IPS DF 4.7 (cell line): ENCODE data around the gene RDH14.

Experiments
- DNase-seq: peaks from one replicate; pipeline ENCODE4 v3.0.0-alpha.2; 2013; ENCODE audit warnings: low spot score; ENCODE audit errors: extremely low read depth

RDH14 gene, protein sequence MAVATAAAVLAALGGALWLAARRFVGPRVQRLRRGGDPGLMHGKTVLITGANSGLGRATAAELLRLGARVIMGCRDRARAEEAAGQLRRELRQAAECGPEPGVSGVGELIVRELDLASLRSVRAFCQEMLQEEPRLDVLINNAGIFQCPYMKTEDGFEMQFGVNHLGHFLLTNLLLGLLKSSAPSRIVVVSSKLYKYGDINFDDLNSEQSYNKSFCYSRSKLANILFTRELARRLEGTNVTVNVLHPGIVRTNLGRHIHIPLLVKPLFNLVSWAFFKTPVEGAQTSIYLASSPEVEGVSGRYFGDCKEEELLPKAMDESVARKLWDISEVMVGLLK

DNA sequence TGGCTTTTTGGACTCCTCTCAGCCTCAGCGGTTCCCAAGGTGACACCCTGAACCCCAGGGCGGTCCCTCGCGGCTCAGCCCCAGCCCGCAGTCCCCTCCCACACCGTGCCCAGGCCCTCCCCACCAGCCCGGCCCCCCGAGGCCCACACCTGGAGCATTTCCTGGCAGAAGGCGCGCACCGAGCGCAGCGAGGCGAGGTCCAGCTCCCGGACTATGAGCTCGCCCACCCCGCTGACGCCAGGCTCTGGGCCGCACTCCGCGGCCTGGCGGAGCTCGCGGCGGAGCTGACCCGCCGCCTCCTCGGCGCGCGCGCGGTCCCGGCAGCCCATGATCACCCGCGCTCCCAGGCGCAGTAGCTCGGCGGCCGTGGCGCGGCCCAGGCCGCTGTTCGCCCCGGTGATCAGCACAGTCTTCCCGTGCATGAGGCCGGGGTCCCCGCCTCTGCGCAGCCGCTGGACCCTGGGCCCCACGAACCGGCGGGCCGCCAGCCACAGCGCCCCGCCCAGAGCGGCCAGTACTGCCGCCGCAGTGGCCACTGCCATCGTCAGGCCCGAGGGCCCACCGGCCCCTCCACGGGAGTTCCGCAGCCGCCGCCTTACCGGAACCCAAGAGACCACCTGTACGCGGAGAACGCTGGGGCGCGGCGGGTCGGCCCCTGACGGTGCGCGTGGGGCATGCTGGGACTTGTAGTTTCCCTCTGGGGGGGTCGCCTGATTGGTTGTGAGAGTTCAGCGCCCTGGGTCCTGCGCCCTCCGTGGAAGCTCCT is at the start of gene RDH14:
RDH14 (minus strand) TSS at position 623 of the 766 bp plus-strand sequence; CDS start at position 542, 81 bp downstream.
- DNase-seq: peak; percentile 71

DNA sequence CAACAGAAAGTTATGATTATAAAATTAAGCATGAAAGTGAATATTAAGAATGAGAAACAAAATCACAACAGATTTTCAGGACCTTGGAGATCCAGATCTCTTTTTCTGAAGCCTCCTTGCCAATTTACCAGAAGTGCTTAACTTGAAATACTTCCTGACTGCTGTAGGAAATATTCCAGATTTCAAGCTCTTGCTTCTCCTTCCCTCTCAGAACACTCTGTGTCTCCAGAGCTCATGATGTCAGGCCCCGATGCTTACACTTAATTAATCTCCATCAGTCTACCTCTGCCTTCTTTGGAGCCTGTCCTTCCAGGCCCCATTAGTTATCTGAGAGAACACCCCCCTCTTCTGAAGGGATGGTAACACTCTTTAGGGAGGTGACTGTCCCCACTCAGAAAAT is 49.6 kb upstream of the RDH14 start:
- DNase-seq: no peak

DNA sequence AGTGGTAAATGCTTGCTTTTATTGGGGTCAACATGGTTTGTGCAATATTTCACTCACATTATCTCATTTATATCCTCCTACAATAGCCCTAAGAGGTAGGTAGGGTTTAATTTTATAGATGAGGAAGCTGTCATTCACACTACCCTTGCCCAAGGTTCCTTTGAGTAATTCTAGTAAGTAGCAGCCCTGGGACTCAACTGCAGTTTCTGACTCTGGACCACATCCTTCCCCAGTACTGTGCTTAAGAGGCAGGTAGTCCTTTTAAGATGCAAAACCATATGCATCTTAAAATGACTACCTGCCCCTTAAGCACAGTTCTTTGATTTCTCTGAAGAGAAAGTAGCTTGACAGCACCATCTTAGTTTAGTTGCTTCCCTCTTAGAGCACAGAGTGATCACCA is 44.7 kb upstream of the RDH14 start:
- DNase-seq: no peak

DNA sequence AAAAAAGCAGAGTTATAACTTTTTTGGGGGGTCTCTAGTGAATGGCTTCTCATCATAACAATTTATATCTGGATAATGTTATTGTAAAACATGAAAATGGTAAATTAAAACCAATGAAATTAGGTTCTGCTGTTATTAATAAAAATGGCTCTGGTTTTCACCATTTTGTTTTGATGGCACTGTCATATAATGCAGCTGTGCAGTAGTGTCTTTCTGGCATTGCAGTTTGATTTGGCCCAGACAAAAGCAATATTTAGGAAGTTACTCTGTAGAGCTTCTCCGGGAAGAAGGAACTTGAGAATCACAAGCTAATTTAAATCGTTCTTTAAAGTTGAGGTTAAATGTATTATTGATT is 44.1 kb upstream of the RDH14 start:
- no peak for DNase-seq

DNA sequence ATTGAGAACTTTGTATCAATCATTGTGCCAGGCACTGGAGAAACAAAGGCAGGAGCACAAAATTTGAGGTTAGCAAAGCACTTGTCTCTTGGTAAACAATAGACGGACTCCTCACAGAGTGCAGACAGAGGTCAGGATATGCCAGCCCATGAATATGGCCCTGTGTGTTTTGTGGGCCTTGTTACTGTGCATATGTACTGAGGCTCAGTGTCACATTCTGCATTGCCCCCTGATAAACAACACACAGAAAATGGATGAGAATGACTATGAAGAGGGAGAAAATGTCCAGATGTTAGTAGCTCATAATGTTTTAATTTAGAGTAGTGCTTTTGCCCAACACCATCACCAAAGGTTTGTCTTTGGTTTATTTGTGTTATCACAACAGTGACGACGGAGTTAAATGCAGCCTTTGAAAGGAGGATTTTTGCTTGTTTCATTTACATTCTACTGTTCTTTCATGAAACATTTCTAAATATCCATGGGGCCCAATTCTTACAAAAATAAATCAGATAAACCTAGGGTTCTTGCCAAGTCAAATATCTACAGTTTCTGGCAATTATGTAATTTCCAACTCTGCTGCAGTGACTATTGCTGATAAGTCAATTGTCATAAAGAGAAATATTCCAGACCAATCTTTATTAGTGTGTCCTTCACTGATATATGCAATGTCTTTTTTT is 43.5 kb upstream of the RDH14 start:
- DNase-seq: no peak

DNA sequence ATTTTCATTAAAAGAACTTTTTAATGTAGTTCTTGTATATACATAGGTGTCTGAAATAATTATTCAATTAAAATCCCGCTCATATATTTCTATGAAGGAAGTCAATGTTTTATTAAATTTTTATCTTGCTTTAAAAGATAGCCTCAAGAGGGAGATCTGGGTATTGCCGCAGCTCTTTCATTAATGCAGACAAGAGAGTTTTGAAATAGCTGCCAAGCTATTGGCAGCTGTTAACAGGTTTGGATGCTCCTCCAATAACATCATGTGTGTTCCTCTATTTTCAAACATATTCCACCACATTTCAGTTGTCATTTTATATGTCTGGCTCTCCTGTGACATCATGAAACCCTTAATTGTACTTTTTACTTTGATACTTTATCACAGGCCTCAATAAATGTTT is 41.8 kb upstream of the RDH14 start:
- DNase-seq: no peak

DNA sequence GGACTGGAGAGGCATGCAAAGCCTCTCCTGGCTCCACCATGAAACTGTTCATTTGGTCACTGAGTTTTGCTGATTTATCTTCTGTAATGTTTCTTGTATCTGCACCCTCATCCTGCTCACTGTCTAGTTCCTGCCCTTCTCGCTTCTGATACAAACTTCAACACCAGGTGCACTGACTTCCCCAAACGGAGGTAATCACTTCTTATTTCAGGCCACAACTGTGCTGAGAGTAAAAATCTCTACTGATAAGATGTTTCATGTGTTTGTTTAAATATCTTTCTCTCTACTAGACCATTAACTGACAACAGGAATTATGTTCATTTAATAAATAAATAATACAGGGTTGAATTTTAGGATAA is 39.8 kb upstream of the RDH14 start:
- DNase-seq: no peak

DNA sequence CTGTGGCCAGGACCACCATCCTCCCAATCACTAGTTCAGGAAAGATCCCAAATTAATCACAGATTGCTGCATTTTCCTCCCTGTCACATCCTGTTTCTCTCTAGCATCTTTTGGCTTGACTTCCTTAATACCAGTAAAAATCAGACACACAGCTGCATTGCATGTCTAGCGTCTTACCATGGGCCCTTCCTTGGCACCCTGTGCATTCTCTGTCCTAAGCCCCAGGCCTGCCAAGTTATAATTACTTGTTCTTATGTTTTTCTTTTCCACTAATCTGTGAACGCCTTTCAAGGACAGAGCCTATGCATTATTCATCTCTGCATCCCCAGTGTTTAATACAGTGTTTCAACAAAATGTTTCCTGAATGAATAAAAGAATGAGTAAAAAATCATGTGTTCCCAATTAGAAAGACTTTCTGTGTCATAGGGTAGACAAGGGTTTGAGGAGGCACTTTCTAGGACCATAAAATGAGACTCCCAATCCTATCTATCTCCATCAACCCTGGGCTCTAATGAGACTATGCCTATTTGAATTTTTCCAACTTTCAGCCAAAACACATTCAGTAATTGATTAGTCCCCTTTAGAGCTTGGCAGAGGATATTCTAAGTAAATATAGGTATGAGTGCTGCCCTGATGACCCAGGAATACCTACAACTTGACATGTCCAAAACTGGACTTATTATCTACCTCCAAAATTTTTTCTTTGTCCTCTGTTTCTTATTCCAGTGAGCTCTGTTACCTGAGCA is 39.2 kb upstream of the RDH14 start:
- DNase-seq: no peak

DNA sequence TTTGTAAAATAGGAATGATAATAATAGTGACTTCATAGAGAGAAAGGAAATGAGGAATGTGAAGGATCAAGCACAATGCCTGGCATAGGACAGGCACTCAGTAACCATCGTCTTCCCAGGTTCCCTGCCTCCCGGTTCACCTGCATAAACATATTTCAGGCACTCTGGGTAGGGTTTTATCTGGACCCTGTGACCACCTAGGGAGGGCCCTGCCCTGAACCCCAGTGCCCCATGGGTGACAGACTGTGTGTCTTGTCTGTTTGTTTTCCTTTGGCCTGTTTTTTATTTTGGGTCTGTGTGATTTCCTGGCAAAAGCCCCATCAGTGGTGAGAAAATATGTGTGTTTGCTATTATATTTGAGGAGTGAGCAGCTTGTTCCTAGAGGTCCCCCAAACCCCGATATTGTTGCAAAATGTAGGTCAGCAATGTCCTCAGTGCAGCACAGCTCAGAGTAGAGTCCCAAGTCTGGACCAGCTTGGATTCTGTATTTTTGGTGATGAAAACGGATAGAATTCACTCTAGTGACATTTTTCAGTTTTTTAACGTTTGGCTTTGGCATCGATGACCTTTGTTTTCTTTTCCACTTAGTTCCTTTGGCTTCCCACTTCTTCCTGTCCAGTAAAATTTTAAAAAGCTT is 38.5 kb upstream of the RDH14 start:
- DNase-seq: no peak

DNA sequence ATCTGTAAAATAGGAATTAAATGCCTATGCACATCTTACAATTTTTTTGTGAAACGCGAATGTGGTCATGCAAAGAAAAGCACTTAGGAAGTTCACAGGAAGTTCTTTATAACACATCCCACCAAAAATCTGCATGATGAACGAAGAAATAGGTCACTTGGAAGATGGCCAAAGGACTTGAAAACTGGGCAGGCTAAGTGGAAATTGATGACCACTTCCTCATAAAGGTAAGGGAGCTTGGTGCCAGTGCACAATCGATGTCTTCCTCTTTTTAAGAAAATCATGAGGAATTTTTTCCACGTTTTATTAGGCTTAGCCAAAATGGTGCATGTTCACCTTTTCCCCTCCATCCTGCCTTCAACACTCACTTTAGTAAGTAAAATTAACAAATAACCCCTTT is 37.2 kb upstream of the RDH14 start:
- no peak for DNase-seq

DNA sequence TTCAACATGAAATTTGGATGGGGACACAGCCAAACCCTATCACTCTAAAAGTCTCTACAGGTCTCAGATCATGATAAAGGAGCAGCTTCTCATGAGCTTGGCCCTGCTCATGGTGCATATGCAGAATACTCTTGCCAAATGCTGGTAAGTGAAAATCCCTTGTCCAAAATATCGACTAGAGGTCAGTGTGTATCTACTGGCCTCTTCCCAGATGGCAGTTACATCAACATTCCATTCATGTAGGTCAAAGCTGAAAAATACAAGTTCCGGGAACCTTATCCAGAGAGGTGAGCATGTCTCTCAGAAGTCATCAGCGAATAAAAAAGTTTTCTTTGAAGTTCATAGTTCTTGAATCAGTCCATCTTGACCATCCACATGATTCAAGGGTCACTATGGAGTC is 36.5 kb upstream of the RDH14 start:
- DNase-seq: no peak

DNA sequence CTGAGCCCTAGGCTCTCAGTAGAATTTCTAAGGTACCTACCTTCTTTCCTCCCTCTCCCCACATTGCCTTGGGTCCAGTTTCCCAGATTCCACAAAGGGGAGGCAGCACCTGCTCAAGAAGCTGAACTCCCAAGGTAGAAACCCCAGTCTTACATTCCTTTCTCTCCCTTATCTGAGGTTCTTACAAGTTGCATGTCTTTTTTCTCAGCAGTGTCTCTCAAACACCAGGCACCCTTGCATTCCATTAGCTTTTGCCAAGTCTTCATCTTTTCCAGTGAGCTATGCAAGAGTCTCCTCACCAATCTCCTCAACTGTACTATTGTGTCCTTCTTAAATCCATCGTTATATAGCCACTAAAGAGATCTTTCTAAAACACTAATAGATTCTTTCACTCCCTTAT is 33.0 kb upstream of the RDH14 start:
- no peak for DNase-seq

DNA sequence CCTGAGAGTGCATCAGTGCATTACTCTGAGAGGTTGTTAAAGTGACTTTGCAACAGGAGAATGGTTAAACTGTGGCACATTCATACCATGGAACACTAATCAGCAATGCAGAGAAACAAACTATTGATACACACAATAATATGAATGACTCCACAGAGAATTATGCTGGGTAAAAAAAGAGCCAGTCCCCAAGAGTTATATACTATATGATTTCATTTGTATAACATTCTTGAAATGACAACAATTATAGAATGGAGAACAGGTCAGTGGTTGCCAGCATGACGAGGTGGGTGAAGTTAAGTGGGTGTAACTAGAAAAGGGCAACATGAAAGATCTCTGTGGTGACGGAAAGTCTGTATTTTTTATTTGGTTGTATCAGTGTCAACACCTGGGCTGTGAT is 31.9 kb upstream of the RDH14 start:
- DNase-seq: no peak

DNA sequence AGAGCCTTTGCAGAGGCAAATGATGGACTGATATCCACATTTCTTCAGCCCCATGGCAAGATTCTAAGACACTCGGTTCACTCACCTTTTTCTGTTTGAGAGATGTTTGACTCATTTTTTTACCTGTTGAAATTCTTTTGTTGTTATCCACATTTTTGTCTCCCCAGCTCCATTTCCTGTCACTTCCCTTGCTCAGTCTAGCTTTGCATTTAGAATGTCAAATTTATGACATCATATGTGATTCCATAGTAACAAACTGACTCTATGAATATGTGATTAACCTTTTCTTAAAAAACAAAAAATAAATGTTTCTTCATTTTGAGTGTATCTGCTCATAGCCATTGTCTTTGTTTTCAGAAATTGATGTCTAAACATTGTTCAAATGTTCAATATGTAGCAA is 28.9 kb upstream of the RDH14 start, which contains the start of gene NT5C1B:
NT5C1B (minus strand) TSS at position 216 of the 400 bp plus-strand sequence; CDS start at position 115, 101 bp downstream.
- no peak for DNase-seq

DNA sequence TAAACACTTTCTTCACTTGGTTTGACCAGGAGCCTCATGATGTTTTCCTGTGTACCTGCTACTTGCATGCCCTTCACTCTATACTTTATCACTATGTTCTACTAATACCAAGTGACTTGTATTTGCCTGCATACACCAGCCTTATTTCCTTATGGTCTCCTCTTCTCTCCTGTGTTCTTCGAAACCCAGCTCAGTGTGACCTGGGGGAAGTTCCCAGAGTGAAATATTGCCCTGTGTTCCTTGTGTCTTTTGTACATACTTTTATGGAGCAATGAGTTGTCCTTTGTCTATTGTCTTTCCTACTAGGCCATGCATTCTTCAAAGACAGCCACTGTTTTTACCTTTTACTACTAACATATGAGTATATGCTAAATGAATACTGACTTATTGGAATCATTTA is 28.3 kb upstream of the RDH14 start:
- DNase-seq: no peak

DNA sequence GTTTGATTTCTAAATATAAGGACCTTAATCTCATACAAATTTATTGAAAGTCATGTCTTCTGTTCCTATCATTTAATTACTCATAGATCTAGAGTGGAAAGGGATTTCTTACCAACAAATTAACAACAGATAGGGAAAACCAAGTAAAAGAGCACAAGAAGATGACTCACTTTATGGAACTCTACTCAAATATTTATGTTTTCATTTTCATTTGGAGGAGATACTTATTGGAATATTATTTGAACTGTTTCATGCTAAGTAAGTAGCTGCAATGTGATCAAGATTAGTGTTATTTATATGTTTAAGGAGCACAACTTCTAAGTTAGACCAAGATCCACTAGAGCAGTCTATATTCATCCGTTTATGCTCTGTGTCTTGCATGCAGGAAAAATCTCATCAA is 27.6 kb upstream of the RDH14 start:
- no peak for DNase-seq

DNA sequence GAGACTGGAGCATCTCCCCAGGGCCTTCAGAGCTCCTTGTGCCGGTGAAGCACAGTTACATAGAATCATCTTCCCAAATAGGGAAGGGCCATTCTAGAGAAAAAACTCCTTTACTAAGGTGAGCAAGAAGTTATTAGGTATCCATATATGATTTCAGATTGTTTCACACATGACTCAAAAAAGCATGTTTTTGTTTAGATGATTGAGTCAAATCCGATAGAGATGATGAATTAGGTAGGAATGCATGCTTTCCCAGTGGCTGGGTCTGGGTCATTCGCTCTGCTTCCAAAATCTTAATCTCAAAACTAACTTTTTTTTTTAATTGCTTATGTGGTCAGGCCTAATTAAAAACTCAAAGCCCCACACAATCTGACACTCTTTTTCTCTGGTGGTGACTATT is 25.1 kb upstream of the RDH14 start:
- DNase-seq: no peak

DNA sequence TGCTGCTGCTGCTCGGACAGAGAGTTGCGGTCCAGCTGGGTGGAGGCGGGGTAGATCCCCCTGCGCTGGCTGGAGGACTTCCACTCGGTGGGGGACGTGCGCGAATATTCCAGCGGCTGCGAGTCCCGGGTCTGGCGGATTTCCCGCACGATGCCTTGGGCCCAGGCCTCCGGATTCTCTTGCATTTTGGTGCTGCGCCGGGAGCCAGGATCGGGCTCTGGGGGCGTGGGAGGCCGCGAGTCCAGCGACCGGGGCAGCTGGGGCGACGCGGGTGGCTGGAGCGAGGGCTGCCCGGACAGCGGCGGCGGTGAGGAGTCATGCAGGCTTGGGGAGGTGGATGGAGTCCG is 24.1 kb upstream of the RDH14 start:
- DNase-seq: no peak

DNA sequence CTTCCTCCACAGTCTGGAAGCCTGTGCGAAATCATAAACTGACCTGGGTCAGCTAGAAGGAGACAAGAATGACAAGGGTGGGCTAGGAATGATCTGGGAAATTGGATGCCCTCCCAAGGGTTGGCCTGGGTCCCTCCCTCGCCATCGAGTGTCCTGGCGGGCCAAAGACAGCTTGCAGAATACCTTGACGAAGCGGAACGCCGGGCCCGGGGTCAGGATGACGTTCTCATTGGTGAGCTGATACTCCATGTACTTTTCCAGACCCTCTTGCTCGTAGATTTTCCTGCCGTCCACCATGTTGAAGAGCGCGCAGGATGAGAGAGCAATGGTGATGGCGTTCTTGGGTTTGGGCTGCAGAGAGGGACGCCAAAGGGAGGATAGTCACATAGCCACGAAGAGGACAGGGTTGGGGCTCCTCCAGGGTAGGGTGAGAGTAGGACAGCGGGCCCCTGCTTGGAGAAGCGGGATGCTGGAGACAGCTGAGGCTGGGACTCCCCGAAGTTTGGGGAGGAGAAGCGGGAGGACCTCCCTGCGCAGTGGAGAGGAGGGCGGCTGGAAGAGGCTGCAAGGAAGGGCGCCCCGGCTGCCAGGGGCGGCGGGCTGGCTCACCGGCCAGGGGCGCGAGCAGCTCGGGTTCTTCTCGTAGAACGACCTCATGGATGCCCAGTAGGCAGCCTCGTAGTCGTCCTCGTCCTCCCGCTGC is 23.6 kb upstream of the RDH14 start:
- no peak for DNase-seq

DNA sequence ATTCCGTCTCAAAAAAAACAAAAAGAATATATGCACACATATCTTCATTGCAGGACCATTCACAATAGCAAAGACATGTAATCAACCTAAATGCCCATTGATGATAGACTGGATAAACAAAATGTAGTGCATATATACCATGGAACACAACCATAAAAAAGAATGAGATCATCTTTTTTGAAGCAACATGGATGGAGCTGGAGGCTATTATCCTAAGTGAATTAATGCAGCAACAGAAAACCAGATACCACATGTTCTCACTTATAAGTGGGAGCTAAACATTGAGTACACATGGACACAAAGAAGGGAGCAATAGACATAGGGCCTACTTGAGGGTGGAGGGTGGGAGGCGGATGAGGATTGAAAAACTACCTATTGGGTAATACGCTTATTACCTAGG is 20.2 kb upstream of the RDH14 start:
- DNase-seq: no peak

DNA sequence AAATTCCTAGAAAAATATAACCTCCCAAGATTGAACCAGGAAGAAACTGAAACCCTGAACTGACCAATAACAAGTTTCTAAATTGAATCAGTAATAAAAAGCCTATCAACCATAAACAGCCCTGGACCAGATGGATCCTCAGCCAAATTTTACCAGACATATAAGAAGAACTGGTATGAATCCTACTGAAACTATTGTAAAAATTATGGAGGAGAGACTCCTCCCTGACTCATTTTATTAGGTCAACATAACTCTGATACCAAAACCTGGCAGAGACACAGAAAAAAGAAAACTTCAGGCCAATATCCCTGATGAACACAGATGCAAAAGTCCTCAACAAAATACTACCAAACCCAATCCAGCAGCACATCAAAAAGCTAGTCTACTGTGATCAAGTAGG is 17.6 kb upstream of the RDH14 start:
- DNase-seq: no peak
